Mammary microvascular endothelial cell (primary cell): Measurements from ENCODE around the gene ETDA. TPM values are rescaled to one million over a fixed set of nuclear protein-coding genes. Genes with fewer than 3 reads are reported as not detected.

Experiments
- total RNA-seq: library from RNA; depleted of rRNA; stranded (reverse); fragments of >200 nt; gene quantifications from 2 replicates; pipeline ENCODE4 v1.2.3, GENCODE V29; 2015

The ETDA gene
- not detected in 2 replicates for total RNA-seq

GRCh38 chrX:135252011-135252518 lies at the start of gene ETDA:
TSS of gene ETDA (plus strand) at chrX:135252061. CDS start at chrX:135253277, 1,216 bp downstream.

Other genes starting within 250 kb of the ETDA start
- gene RTL8B, start 229.5 kb upstream of the ETDA start, total RNA-seq: 13.4 and 13.6 TPM in 2 replicates
- 114 and 116 TPM in 2 replicates for gene RTL8C, start 219.7 kb upstream of the ETDA start, total RNA-seq
- 26.7 and 38.4 TPM in 2 replicates for gene RTL8A, start 199.9 kb upstream of the ETDA start, total RNA-seq
- 0.07 and 0.10 TPM in 2 replicates for gene SMIM10L2B, start 153.3 kb upstream of the ETDA start, total RNA-seq
- not detected in 2 replicates for gene ETDB, start 131.5 kb upstream of the ETDA start, total RNA-seq
- gene CT55, start 80.7 kb upstream of the ETDA start, total RNA-seq: not detected in 2 replicates
- gene ETDC, start 57.4 kb downstream of the ETDA start, total RNA-seq: not detected in 2 replicates
- 3.7 and 4.5 TPM in 2 replicates for gene ZNF75D, start 92.0 kb downstream of the ETDA start, total RNA-seq
- 3.4 and 3.5 TPM in 2 replicates for gene ZNF449, start 92.7 kb downstream of the ETDA start, total RNA-seq
- gene SMIM10L2A, start 169.9 kb downstream of the ETDA start, total RNA-seq: 0.10 and 0.20 TPM in 2 replicates